ENCODE data around the gene CEMP1. TPM values are rescaled to one million over a fixed set of nuclear protein-coding genes. Genes with fewer than 3 reads are reported as not detected.
A peak's percentile ranks its signal among the peaks of the same experiment; 100 is the strongest.
"Not testable (repeated sequence)": the region's sequence is repeated elsewhere in the genome, so short reads cannot be mapped to it uniquely, and the experiment has no call there.

CEMP1 gene
- total RNA-seq, 5 donors from 2014 or later (not counting 1 experiment from before 2014, with no cell fraction given): 0.26 to 3.1 (median 1.1) TPM; not detected in 1

DNA sequence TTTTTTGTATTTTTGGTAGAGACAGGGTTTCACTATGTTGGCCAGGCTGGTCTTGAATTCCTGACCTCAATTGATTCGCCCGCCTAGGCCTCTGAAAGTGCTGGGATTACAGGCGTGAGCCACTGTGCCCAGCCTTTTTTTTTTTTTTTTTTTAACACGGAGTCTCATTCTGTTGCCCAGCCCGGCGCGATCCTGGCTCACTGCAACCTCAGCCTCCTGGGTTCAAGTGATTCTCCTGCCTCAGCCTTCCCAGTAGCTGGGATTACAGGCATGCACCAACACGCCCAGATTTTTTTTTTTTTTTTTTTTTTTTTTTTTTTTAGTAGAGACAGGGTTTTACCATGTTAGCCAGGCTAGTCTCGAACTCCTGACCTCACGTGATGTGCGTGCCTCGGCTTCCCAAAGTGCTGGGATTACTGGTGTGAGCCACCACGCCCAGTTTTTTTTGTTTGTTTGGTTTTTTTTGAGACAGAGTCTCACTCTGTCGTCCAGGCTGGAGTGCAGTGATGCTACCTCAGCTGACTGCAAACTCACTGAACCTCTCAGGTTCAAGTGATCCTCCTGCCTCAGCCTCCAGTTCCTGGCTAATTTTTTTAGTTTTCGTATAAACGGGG, 2.0 kb upstream of the CEMP1 start:
- Mint-ChIP-seq H3K4me3 (peak overlapping the region; percentile 93 to 97 (median 96)), H3K27ac (peak overlapping the region; percentile 98), H3K4me1 (peaks cover 23 to 27% (median 24%) of the 10 kb centered on the region in 3 donors)
- H3K36me3 Mint-ChIP-seq; H3K27me3 Mint-ChIP-seq; H3K27me3 ChIP-seq (replicated peaks in 1 of 2; ENCODE audit: control insufficient read depth in 2 of 2, extremely low read depth in 1 of 2, insufficient read depth in 2 of 2, low read length in 1 of 2); H3K9me3 ChIP-seq; H3K9me3 Mint-ChIP-seq; ATAC-seq (replicated peaks in 1 of 4): not testable (repeated sequence)
- WGBS (ENCODE audit: insufficient coverage): 79% methylated on average over 2 of the region's 16 CpGs
- ChIA-PET POLR2A (interaction anchor here in 1 of 2 donors (2.8 kb wide), 1 partner anchor 13 kb away, joined by 31 read pairs; the partner anchor contains the start of gene AMDHD2), CTCF (interaction anchor here in 1 of 2 donors (0.6 kb wide), 1 partner anchor 17 kb away, joined by 4 read pairs; no protein-coding TSS in a partner anchor)
- Histone ChIP-seq H3K36me3 (ENCODE audit: control insufficient read depth in 2 of 2, extremely low read depth in 1 of 2, insufficient read depth in 1 of 2, low read length in 1 of 2) (peaks cover 3 to 18% of the 10 kb centered on the region in 2 donors), H3K27ac (ENCODE audit: low read length) (peak overlapping the region; percentile 99), H3K4me3 (ENCODE audit: control insufficient read depth in 1 of 2, extremely low read depth in 1 of 2, low read length in 1 of 2) (peak overlapping the region; percentile 80 to 95), H3K4me1 (ENCODE audit: control insufficient read depth in 1 of 2, extremely low read depth in 1 of 2, insufficient read depth in 2 of 2, low read length in 2 of 2) (peaks cover 2 to 40% of the 10 kb centered on the region in 2 experiments)
- peak in 1 of 35 experiments; percentile 28 for DNase-seq

DNA sequence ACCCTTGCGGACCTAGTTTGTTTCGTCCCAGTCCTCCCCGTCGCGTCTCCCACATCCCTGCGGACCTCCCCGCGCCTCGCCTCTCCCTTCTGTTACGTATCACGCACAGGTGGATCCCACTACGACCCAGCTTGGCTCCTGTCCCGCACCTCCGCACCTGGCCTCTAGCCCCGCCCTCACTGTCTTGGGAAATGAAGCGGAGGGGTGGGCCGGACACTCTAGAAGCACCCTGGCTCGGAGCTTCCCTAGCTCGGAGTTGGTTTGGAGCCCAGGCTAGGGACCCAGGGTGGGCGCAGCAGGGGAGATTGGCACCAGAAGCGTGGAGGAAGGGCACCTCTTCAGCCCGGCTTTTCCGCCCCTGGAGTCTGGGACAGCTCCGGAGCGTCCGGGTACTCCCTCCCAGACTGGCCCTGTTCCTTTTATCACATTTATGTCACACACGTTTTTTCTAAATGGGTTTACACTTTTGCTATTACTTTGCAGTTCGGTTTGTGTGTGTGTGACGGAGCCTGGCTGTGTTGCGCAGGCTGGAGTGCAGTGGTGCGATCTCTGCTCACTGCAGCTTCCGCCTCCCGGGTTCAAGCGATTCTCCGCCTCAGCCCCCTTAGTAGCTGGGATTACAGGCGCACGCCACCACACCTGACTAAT, 1.4 kb upstream of the CEMP1 start:
- Mint-ChIP-seq H3K27ac (peak overlapping the region; percentile 98), H3K9me3 (no peaks in the 10 kb centered on the region), H3K27me3 (no peaks in the 10 kb centered on the region), H3K4me1 (peaks cover 23 to 27% (median 24%) of the 10 kb centered on the region in 3 donors), H3K36me3 (peaks cover 2% of the 10 kb centered on the region), H3K4me3 (peak overlapping the region; percentile 93 to 97 (median 96))
- H3K4me3 ChIP-seq (ENCODE audit: control insufficient read depth in 1 of 2, extremely low read depth in 1 of 2, low read length in 1 of 2): peak overlapping the region; percentile 80 to 95
- ChIA-PET POLR2A (interaction anchor here in 1 of 2 donors (2.8 kb wide), 1 partner anchor 13 kb away, joined by 31 read pairs; the partner anchor contains the start of gene AMDHD2), CTCF (interaction anchor here in 1 of 2 donors (0.6 kb wide), 1 partner anchor 17 kb away, joined by 4 read pairs; no protein-coding TSS in a partner anchor)
- WGBS (ENCODE audit: insufficient coverage): under 1% methylated on average over 19 of the region's 37 CpGs
- no peaks in the 10 kb centered on the region for H3K9me3 ChIP-seq
- peaks cover 2 to 40% of the 10 kb centered on the region in 2 experiments for H3K4me1 ChIP-seq (ENCODE audit: control insufficient read depth in 1 of 2, extremely low read depth in 1 of 2, insufficient read depth in 2 of 2, low read length in 2 of 2)
- no peaks in the 10 kb centered on the region for H3K27me3 ChIP-seq (replicated peaks in 1 of 2; ENCODE audit: control insufficient read depth in 2 of 2, extremely low read depth in 1 of 2, insufficient read depth in 2 of 2, low read length in 1 of 2)
- H3K27ac ChIP-seq (ENCODE audit: low read length): peak overlapping the region; percentile 99
- peaks cover 5 to 24% of the 10 kb centered on the region in 2 donors for H3K36me3 ChIP-seq (ENCODE audit: control insufficient read depth in 2 of 2, extremely low read depth in 1 of 2, insufficient read depth in 1 of 2, low read length in 1 of 2)
- DNase-seq (peak; percentile 48 to 83 (median 69)), ATAC-seq (replicated peaks in 1 of 4) (peak; percentile 25 to 39 (median 36))

DNA sequence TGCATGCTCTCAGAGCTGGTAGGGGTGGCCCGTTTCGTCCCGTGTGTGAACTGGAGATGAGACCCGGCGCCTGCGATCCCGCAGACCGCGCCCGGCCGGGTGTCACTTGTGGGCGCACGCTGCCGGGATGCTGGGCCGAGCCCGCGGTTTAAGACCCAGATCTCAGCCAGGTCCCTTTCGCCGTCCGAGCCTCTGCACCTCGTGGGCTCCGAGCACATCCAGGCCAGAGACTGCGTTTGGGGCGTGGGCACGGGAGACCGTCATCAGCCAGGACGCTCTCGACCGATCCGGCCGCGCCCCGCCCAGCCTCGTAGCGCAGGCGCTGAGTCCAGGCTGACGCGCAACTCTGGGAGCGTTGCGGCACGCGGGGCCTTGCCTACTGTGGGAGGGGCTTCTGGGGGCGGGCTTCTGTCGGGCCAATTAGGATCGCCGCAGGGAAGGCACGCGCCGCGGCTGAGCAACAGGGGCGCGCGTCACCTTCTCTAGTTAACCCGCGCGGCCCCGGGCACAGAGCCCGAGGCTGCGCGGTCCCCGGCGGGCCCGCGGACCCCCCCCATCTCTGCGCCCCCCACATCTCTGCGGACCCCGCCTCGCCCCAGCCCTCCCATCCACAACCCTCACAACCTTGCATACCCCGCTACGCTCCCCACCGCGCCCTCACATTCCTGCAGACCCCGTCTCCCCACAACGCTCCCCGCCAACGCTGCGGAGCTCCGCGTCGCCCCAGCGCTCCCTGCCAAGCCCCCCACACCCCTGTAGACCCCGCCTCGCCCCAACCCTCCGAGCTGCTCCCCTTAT, 687 bp upstream of the CEMP1 start:
- Mint-ChIP-seq H3K9me3 (no peaks in the 10 kb centered on the region), H3K36me3 (peaks cover 2% of the 10 kb centered on the region)

DNA sequence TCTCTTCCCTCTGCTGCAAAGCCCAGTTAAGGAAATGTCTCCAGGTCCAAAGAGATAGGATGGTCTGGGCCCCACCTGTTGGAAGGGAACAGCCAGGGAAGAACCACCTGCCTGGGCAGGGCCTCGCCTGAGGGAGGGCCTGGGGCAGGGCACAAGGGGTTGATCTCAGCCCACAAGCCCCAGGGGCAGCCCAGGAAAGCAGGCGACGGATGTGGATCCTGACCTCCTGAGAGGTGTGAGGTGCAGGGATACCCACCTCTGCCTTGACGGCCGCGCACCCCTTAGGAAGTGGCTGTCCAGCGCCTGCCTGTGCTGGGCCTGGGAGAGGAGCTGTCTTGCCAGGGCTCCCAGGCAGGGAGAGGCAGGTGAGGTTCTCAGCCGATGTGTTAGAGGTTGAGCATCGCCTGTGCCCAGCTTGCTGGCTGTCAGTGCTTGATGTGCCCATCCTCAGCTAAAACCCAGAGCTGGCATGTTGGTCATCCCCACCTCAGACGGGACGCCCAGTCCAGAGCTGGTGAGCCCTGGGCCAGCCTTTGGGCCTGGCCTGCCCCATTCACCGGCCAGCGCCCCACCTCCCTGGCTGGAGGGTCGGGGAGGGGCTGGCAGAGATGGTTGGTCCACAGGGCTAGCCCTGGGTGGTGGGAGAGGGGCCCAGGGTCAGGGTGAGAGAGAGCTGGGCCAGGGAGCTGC, 434 bp downstream of the CEMP1 start:
- 95% methylated on average over 13 of the region's 14 CpGs for WGBS (ENCODE audit: insufficient coverage)
- ChIA-PET CTCF (interaction anchor here (0.6 to 0.7 kb wide), 2 partner anchors 491 to 1432 kb away, joined by 3 to 4 read pairs; no protein-coding TSS in a partner anchor), POLR2A (interaction anchor here (0.6 to 2.8 kb wide), 3 partner anchors 10 to 15 kb away, joined by 3 to 31 read pairs (median 7); partner anchors contain the start of gene AMDHD2 (in 2 of the 2))
- H3K4me3 ChIP-seq (ENCODE audit: control insufficient read depth in 1 of 2, extremely low read depth in 1 of 2, low read length in 1 of 2): no peak overlapping the region
- no peaks in the 10 kb centered on the region for H3K9me3 Mint-ChIP-seq
- no peaks in the 10 kb centered on the region for H3K27me3 Mint-ChIP-seq
- peaks cover 5 to 36% of the 10 kb centered on the region in 2 donors for H3K36me3 ChIP-seq (ENCODE audit: control insufficient read depth in 2 of 2, extremely low read depth in 1 of 2, insufficient read depth in 1 of 2, low read length in 1 of 2)
- H3K27ac ChIP-seq (ENCODE audit: low read length): peak overlapping the region; percentile 87
- H3K4me3 Mint-ChIP-seq: peak overlapping the region; percentile 93 to 97 (median 96)
- peaks cover 0 to 29% of the 10 kb centered on the region in 2 experiments for H3K4me1 ChIP-seq (ENCODE audit: control insufficient read depth in 1 of 2, extremely low read depth in 1 of 2, insufficient read depth in 2 of 2, low read length in 2 of 2)
- no peak for ATAC-seq (replicated peaks in 1 of 4)
- no peak for DNase-seq
- peaks cover 14 to 20% (median 19%) of the 10 kb centered on the region in 3 donors for H3K4me1 Mint-ChIP-seq
- H3K27me3 ChIP-seq (replicated peaks in 1 of 2; ENCODE audit: control insufficient read depth in 2 of 2, extremely low read depth in 1 of 2, insufficient read depth in 2 of 2, low read length in 1 of 2): no peaks in the 10 kb centered on the region
- peaks cover 2% of the 10 kb centered on the region for H3K36me3 Mint-ChIP-seq
- H3K9me3 ChIP-seq: no peaks in the 10 kb centered on the region
- peak overlapping the region in 1 of 2 donors; percentile 98 for H3K27ac Mint-ChIP-seq

More for the DNA sequence above, 687 bp upstream of the CEMP1 start:
- peak overlapping the region; percentile 93 to 97 (median 96) for H3K4me3 Mint-ChIP-seq
- no peaks in the 10 kb centered on the region for H3K27me3 Mint-ChIP-seq
- Histone ChIP-seq H3K27me3 (replicated peaks in 1 of 2; ENCODE audit: control insufficient read depth in 2 of 2, extremely low read depth in 1 of 2, insufficient read depth in 2 of 2, low read length in 1 of 2) (no peaks in the 10 kb centered on the region), H3K9me3 (no peaks in the 10 kb centered on the region), H3K27ac (ENCODE audit: low read length) (peak overlapping the region; percentile 99), H3K36me3 (ENCODE audit: control insufficient read depth in 2 of 2, extremely low read depth in 1 of 2, insufficient read depth in 1 of 2, low read length in 1 of 2) (peaks cover 5 to 29% of the 10 kb centered on the region in 2 donors), H3K4me1 (ENCODE audit: control insufficient read depth in 1 of 2, extremely low read depth in 1 of 2, insufficient read depth in 2 of 2, low read length in 2 of 2) (peaks cover under 1 to 34% of the 10 kb centered on the region in 2 experiments), H3K4me3 (ENCODE audit: control insufficient read depth in 1 of 2, extremely low read depth in 1 of 2, low read length in 1 of 2) (peak overlapping the region; percentile 80 to 95)
- peaks cover 19 to 23% (median 19%) of the 10 kb centered on the region in 3 donors for H3K4me1 Mint-ChIP-seq
- CTCF ChIA-PET: interaction anchor here (0.6 to 0.7 kb wide), 2 partner anchors 492 to 1431 kb away, joined by 3 to 4 read pairs; no protein-coding TSS in a partner anchor
- peak overlapping the region; percentile 98 for H3K27ac Mint-ChIP-seq
- POLR2A ChIA-PET: interaction anchor here (1.2 to 2.8 kb wide), 2 partner anchors 11 to 12 kb away, joined by 7 to 31 read pairs; partner anchors contain the start of gene AMDHD2 (in 2 of the 2)
- peak; percentile 91 to 99 (median 97) for DNase-seq
- under 1% methylated on average over 77 of the region's 84 CpGs for WGBS (ENCODE audit: insufficient coverage)
- ATAC-seq (replicated peaks in 1 of 4): peak; percentile 85 to 96 (median 95)

DNA sequence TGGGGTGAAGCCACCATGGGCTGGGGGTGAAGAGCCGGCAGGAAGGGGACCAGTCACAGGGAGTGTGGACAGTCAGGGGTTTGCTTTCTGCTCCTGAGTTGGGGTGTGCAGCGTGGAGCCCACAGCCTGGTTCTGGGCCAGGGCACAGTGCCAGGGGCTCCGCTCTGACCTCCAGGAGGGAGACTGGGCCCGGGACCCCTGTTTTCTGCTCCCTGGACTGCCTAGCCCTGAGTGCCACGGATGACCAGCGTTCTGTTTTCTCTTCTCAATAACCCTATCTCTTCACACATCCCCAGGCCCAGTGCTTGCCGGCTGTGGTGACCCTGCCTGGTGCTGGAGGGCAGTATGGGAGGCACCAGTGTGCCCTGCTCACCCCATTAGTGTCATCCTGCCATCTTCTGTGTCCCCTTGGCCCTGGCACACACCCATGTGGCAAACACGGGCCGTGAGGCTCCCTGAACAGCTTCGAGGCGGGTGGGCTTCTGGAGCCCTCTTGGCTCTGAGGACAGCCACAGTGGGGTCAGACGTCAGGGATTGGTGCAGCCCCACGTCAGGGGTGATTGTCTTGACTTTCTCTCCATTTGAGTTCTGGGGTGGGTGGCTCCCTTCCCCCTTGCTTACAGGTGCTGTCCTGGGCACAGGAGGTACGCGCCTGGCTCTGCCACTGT, 1.1 kb downstream of the CEMP1 start:
- Mint-ChIP-seq H3K27ac (peak overlapping the region in 1 of 2 donors; percentile 74), H3K4me3 (peak overlapping the region in 2 of 3 donors; percentile 53 to 96), H3K36me3 (peaks cover 2% of the 10 kb centered on the region), H3K9me3 (no peaks in the 10 kb centered on the region), H3K4me1 (peaks cover 14 to 19% (median 19%) of the 10 kb centered on the region in 3 donors), H3K27me3 (no peaks in the 10 kb centered on the region)
- WGBS (ENCODE audit: insufficient coverage): 92% methylated on average over 9 of the region's 15 CpGs
- Histone ChIP-seq H3K4me1 (ENCODE audit: control insufficient read depth in 1 of 2, extremely low read depth in 1 of 2, insufficient read depth in 2 of 2, low read length in 2 of 2) (peaks cover 0 to 29% of the 10 kb centered on the region in 2 experiments), H3K36me3 (ENCODE audit: control insufficient read depth in 2 of 2, extremely low read depth in 1 of 2, insufficient read depth in 1 of 2, low read length in 1 of 2) (peaks cover 5 to 36% of the 10 kb centered on the region in 2 donors), H3K27ac (ENCODE audit: low read length) (no peak overlapping the region), H3K9me3 (no peaks in the 10 kb centered on the region), H3K4me3 (ENCODE audit: control insufficient read depth in 1 of 2, extremely low read depth in 1 of 2, low read length in 1 of 2) (no peak overlapping the region), H3K27me3 (replicated peaks in 1 of 2; ENCODE audit: control insufficient read depth in 2 of 2, extremely low read depth in 1 of 2, insufficient read depth in 2 of 2, low read length in 1 of 2) (no peaks in the 10 kb centered on the region)
- no peak for ATAC-seq (replicated peaks in 1 of 4)
- POLR2A ChIA-PET: interaction anchor here in 1 of 2 donors (1.2 kb wide), 1 partner anchor 10 kb away, joined by 7 read pairs; the partner anchor contains the start of gene AMDHD2
- CTCF ChIA-PET: no interaction called here
- no peak for DNase-seq

Measured in T-cell (primary cell).